NCI-H187 (cell line): ENCODE measurements around the gene HLA-DPA1.
"Not testable (repeated sequence)": the region's sequence is repeated elsewhere in the genome, so short reads cannot be mapped to it uniquely, and the experiment has no call there.

Source experiments
- DNase-seq, 2 experiments: peaks; one replicate each; lab custom pipeline; 2025; lab: John Stamatoyannopoulos, UW

Gene HLA-DPA1

DNA sequence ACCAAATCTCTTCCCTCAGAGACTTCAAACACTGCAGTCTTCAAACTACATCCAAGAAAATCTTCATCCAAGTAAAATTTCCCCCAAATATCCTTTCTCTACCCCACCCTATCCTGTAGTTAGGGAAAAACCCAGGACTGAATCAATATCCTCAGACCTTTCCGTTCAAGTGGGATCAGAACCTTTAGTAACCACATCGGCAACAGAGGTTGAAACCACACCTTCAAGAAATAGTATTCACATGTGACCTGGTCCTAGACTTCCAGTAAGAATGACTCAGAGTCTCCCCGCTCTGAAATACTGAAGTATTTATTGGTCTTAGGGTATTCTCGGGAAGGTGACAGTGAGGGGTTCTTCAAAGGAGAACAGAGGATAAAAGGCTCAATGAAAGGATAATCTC, 8.7 kb downstream of the HLA-DPA1 start:
- no peak for DNase-seq

DNA sequence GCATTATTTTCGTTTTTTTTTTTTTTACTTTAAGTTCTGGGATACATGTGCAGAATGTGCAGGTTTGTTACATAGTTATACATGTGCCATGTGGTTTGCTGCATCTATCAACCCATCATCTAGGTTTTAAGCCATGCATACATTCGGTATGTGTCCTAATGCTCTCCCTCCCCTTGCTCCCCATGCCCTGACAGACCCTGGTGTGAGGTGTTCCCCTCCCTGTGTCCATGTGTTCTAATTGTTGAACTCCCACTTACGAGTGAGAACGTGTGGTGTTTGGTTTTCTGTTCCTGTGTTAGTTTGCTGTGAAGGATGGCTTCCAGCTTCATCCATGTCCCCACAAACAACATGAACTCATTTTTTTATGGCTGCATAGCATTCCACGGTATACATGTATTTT, 10.0 kb downstream of the HLA-DPA1 start:
- not testable (repeated sequence) for DNase-seq

DNA sequence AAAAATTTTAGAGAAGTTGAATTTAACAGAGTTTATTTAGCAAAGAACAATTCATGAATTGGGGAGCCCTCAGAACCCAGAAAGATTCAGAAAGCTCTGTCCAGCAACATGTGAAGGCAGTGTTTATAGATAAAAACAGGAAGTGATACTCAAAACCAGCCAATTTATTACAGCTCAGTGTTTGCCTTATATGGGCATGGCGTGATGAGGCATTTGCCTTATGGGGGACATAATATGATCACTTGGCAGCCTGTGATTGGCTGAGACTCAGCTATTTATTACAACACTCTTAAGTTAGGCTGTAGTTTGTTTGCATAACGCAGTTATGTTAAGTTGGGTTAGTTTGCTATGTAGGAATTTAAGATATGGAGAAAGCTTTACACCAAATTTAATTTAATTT, 11.5 kb downstream of the HLA-DPA1 start:
- no peak for DNase-seq

DNA sequence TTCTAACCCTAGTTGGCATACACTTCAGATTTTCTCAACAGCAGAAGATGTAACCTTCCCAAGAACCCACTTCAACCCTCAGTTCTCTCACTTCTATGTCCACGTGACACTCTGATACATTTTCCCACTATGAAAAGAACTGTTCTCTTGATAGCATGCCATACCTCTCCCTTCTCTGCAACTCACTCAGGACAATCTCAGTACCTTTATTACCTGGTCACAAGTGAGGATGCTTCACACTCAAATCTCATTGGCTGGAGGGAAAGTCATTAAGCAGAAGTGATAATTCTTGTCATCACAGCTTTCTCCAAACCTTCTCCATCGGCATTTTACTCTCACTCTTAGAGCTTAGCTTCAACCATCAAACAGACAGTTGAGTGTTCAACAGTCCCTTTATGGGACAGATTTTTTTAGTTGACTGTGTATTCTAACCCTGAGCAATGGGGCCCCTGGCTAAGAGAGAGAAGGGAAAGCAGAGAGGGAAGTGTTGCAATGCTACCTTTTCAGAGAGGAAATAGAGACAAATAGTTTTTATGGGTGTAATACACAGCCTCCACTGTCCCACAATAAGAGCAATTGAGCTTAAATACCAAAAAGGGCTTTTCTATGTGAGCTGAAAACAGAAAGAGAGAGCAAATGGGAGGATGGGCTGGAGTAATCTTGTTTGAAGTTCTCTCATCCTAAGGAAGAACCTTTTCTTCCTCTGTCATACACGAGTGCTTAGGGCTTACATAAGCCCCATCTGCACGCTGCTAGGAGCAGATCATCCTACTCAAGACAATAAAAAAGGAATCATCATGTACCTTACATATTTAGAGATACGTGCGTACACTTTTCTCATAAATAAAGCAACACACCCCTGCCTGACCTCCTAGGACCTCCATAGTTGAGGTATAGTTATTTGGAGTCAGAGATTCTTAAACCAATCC, 16.0 kb downstream of the HLA-DPA1 start:
- DNase-seq, result no peak

DNA sequence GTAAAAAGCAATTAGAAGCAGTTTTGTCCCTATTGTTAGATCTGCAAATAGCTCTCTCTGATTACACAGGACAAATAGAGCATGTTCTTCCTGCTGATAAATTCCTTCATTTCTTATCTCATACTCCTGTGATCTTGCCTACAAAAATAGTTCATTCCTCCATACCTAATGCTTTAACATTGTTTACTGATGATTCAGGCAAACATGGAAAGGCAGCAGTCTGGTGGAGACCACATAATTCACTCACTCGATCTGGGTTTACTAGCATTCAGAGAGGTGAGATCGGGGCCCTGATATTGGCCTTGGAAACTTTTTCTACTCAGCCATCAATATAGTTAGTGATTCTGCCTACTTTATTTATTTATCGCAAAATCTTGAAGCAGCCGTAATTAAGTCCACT, 20.2 kb downstream of the HLA-DPA1 start:
- no peak for DNase-seq

DNA sequence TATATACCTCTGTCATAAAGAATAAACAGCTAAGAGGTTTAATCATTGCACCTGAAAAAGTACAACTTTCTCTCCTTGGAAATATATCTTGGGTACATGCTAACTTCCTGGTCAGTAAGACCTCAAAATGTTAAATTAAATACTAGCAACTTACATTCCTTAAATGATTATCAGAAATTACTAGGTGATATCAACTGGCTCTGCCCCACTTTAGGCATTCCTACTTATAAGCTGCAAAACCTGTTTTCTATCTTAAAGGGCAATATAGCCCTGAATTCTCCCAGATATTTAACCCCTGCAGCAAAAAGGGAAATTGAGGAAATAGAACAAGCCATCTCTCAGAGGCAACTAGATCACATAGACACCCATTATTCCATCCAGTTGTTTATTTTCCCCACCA, 20.8 kb downstream of the HLA-DPA1 start:
- no peak for DNase-seq

DNA sequence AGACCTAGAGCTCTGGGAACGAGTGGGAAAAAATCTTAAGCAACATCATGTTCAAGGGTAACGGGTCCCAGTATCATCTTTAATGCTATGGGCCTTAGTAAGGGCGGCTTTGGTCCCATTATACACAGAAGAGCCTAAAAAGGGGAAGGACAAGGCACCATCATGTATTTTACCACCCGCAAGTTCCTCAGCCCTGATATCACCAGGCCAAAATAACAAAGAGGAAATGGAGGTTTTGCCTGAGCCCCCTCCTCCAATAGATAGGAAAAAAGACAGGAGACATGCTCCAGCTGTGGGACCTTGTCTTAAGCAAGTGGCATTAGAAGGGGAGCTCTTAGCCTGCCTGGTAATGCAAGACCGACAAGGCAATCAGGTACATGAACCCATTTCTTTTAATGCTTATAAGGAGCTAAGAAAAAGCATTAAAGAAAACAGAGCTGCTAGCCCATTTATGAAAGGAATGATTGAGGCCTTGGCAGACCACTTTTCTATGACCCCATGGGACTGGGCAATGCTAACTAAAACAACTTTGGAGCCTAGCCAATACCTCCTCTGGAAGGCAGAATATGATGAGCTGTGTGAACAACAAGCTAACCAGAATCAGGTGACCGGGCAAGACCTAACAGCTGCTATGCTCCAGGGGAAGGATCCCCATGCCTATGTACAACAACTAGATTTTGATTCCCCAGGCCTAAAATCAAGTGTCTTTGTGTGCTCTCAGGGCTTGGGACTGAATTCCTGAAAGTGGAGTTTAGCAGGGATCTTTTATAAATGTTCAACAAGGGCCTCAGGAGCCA, 23.2 kb downstream of the HLA-DPA1 start:
- DNase-seq, result no peak

DNA sequence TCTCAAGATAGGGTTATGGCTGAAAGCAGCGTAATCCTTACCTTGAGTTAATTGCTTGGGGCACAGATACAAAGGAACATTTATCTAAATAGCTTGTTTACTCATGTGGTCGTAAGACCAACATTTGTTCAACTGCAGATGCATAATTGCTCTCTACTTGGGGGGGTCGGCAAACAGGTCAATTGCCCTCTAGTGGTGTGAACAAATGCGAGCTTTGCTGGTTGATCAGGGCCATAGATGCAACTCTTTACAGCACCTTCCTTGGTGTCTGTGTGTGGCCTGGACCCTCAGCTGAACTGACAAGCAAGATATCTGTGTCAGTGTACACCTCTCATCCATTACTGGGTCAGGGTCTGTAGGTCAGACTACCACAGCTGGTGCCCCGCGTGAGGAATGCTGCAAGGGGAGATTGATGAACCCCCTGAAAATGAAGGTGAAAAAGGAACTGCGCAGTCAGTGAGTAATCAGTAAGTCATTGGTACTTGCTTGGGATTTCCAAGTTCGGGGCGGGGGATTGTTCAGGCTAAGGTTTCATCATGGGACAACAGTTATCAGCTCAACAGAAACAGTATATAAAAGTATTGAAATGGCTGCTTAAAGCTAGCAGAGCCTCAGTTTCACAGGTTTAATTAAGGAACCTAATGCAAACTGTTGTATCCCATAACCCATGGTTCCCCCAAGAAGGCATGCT, 24.0 kb downstream of the HLA-DPA1 start:
- no peak for DNase-seq

DNA sequence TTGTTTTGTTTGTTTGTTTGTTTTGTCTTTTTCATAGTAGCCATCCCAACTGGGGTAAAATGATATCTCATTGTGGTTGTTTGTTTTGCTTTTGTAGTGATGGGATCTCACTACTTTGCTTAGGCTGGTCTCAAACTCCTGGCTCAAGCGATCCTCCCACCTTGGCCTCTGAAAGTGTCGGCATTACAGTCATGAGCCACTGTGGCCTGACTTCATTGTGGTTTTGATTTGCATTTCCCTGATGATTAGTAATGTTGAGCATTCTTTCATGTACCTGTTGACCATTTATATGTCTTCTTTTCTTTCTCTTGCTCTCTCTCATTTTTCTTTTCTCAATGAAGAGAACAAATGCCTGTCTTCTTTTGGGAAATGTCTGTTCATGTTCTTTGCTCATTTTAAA, 33.3 kb downstream of the HLA-DPA1 start:
- no peak for DNase-seq

DNA sequence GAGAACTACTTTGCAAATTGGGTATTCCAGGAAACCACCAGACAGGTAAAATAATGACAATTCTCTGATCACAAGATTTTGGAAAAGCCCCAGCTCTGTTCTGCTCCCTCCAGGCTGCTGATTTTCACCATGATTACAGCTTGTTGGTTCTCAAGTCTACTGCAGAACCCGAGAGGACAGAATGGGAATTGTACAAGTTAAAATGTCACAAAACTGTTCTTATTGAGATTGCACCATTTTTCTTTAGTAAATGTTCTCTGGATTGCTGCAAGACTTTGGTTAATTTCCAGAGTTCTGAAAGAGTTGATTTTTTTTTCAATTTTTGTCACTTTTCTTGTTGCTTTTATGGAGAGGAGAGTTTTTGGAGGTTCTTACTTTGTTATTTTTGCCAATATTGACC, 36.9 kb downstream of the HLA-DPA1 start:
- no peak for DNase-seq

DNA sequence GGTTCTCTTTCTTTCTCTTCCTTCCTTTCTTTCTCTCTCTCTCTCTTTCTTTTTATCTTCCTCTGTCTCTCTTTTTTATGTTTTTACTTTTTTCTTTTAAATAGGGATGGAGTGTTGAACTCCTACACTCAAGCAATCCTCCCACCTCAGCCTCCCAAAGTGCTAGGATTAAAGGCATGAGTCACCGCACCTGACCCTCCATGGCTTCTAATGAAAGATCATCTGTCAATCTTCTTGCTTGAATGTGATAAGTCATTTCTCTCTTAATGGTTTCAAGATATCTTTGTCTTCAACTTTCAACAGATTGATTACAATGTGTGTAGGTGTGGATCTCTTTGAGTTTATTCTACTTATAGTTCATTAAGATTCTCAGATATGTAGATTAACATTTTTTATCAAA, 38.9 kb downstream of the HLA-DPA1 start:
- DNase-seq, result no peak

DNA sequence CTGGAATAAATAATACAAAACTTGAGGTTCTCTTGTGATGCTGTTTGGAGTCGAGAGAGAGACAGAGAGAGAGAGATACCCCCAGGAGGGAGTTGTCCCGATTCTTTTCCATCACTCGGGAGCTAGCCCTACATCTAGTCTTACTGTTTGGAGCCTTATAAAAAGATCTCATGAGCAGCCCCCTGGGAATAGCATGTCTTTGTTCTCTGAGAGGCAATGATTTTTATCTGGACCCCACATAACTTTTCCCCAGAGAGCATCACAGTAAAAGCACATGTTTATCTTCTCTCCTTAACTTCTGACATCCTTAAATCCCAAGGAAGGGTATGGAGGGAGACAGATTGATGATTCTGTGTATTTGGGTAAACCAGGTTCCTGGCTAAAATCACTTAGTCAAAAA, 43.2 kb downstream of the HLA-DPA1 start:
- no peak for DNase-seq

DNA sequence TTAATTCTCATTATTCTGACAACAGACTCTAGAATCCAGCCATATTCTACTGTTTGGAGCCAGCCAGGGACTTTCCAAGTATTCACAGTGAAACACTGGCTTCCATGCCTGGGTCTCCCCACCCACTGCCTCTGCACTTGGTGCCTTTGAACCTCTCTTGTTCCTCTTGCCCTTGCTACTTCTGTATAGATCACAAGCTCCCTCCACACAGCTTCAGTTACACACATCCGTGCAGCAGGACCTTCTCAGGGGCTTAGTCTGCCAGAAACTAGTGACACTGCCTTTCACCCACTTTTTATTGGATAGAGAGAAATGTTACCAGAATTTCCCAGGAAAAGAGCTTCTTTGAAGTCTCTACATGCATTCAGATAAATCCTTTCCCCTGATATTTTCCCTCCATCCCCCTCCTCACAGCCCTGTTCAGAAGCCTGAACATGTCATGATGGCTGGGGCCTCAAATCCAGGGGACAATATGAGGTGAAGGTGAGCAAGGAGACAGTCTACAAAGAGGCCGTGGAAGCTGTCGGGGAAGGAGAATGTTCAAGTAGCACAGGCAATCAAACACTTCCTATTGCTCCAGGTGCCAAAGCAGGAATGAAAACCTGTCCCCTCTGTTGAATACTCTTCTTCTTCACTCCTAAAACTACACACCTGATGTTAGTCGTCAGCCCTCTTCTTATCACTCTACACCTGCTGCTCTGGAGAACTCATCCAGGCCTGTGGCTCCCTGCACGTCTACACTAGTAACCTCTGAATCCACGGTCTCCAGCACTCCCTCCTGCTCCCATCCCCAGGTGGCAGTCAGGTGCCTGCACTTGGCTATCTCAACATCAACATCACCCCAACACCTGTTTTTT, 43.9 kb downstream of the HLA-DPA1 start:
- no peak for DNase-seq

DNA sequence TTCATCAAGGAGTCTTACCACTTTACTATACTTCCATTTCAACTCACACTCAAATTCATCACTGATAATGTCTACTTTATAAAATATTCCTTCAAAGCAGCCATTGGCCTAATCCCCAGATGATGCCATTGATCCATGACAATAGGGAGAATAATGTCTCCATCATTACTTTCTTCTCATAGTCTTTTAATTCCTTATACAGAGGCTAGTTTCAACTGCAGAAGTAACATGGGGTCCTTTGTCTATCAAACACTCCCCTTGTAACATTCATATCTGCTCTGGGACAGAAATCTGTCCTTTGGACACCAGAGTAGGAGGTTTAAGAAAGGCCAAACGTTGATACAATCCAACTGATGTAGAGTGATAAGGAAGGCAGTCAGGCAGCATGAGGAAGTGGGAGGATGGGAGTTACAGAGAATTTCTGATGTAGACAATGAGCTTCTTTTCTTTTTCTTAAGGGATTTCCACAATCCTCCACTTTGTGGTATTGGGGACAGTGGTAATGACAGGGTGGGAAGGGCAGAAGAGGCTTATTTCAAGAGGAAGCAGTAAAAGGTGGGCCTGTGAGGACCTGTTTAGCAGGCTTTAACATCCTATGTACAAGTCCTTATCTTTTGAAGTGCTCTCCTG, 45.1 kb downstream of the HLA-DPA1 start:
- no peak for DNase-seq

DNA sequence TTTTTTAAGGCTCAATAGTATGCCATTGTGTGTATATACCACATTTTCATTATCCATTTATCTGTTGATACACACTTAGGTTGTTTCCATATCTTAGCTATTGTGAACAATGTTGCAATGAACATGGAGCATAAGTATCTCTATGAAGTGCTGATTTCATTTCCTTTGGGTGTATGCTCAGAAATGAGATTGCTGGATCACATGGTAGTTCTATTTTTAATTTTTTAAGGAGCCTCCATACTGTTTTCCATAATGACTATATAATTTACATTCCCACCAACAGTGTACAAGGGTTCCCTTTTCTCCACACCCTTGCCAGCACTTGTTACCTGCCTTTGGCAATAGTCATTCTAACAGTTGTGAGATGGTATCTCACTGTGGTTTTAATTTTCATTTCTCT, 48.9 kb downstream of the HLA-DPA1 start:
- no peak for DNase-seq

DNA sequence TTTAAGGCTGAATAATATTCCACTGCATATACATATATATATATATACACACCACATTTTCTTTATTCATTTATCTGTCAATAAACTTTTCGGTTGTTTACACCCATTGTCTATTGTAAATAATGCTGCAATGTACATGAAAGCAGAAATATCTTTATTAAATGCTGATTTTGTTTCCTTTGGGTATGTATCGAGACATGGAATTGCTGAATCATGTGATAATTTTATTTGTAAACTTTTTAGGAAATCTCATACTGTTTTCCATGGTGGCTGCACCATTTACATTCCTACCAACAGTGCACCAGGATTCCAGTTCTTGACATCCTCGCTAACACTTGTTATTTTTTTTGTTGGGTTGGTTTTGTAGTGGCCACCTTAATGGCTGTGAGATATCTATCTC, 49.9 kb downstream of the HLA-DPA1 start:
- DNase-seq, result no peak

DNA sequence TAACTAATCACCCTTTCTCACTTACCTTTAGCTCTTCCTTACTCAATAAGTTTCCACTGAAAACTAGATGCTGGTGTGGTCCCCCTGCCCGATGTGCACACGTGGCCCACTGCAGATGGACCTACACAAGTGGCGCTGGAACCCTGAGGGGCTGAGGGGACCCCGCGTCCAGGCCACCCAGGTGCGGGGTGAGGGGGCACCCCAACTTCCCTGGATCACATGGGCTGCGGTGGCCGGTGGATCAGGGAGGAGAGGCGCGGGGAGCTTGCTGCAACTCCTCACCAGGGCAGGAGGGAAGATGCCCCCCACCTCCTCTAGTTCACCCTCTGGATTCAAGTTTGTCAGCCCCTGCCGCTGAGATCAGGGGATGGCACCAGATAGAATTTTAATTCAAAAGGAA, 51.5 kb downstream of the HLA-DPA1 start:
- no peak for DNase-seq

DNA sequence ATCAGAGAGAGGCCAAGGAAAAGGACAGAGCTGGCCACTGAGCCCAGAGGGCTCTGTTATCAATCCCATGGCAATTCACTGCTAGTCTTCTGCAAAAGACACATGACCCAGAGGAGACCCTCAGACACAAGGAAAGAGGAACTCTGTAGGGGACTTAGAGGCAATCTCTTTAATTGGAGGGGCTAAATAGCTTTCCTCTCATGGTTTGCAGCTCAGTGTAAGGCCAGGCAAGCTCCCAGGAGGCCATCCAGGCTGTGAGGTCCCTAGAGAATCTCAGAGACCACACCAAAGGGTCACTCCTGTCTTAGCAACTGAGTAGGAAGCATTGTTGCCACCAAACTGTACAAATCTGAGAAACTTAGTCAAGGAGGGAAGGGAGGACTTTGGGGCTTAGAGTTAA, 54.1 kb downstream of the HLA-DPA1 start:
- DNase-seq, result no peak

DNA sequence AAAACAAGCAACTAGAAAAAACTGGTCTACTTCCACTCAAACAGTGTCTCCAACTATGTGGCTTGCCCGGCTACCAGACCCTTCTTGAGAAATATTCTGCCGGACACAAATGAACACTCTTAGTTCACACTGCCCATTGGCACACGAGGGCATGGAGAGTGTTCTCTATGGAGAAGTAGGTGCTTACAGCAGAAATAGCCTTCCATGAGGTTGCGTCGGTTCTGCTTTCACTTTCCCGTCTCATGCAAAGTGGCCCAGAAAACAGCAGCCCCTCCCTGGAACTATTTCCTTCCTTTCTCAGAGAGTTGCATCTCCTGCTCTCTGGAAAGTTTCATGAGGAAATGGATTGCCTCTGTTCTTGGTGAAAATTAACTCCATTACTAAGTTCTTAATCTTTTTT, 54.5 kb downstream of the HLA-DPA1 start:
- DNase-seq, result no peak

DNA sequence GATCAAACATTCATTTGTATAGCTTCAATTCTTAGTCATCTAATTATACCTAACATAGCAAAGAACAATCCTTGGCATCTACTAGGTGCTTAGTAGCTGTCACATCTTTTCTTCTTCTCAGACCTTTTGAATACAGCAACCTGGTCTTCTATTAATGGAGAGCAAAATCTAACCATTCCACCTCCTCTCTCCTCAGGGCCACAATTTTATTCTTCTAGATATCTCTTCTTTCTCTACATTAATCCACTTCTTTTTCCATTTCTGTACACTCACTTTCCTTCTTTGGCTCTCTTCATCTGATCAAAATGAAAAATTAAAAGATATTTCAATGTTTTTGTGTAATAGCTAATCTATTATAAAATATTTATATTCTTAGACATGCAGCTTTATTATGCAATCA, 55.0 kb downstream of the HLA-DPA1 start:
- DNase-seq, result no peak

DNA sequence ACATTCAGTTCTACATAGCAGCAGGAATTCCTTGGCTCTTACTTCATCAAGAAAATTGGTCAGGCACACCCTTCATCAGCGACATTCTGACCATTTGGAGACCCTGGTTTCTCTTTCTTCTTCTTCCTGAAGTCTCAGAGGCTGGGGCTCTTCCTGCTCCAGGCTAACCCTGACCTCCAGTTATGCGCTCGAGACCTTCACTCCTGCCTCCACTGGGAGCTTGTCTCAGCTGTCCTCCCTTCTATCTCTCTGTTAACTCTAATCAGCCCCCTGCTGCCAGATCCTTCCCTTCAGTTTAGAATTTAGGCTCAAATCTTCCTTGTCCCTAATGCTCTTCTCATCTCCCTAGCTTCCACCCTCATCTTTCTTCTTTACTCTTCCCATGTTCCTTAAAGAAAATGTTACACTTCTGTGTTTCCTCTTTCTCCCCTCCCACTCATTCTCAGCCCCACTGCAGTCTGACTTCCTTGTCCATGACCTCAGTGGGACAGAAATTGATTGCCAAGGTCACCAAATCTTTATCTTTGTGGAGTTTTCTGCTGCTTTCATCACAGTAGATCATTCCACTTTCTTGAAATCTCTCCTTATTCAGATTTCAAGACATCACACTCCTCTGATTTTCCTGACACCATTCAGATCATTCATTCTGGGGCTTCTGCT, 55.6 kb downstream of the HLA-DPA1 start:
- no peak for DNase-seq
